Esophagus squamous epithelium (tissue), 5 donors: Measurements from ENCODE around the gene PRKCB. TPM values are rescaled to one million over a fixed set of nuclear protein-coding genes. Genes with fewer than 3 reads are reported as not detected.

Experiments
- DNase-seq: peaks from one replicate; lab custom pipeline; 2025; lab: John Stamatoyannopoulos, UW
- H3K27ac ChIP-seq, 4 donors: fragments of 200-600 bp; sonication (generic); one replicate each; pipeline ENCODE4 v1.5.1; 2016 to 2019; ENCODE audit warnings: mild to moderate bottlenecking in 1 of 4
- H3K27me3 ChIP-seq, 4 donors: fragments of 200-600 bp; sonication (generic); 1 replicate in 3 of 4; 2 replicates in 1 of 4; pipeline versions ENCODE4 v1.5.1 to v1.6.0; 2017 to 2021; ENCODE audit warnings: antibody characterized with exemption in 1 of 4
- H3K36me3 ChIP-seq, 3 donors: fragments of 200-600 bp; sonication (generic); one replicate each; pipeline ENCODE4 v1.5.1; 2016 to 2019
- H3K4me1 ChIP-seq, 3 donors: fragments of 200-600 bp; sonication (generic); one replicate each; pipeline ENCODE4 v1.5.1; 2017 to 2019
- H3K4me3 ChIP-seq, 4 donors: fragments of 200-600 bp; sonication (generic); 1 replicate in 3 of 4; 2 replicates in 1 of 4; pipeline ENCODE4 v1.5.1; 2016 to 2019; ENCODE audit warnings: mild to moderate bottlenecking in 2 of 4, moderate library complexity in 1 of 4
- H3K9me3 ChIP-seq, 3 donors: fragments of 200-600 bp; sonication (generic); one replicate each; pipeline ENCODE4 v1.5.1; 2016 to 2019
- POLR2A ChIP-seq, 4 donors: fragments of 450-650 bp; IDR thresholded peaks; one replicate each; pipeline ENCODE4 v1.6.1; 2017; ENCODE audit warnings: antibody characterized with exemption in 4 of 4, mild to moderate bottlenecking in 4 of 4, moderate library complexity in 3 of 4
- WGBS, 2 donors: methylation state at CpG; one replicate each; pipeline ENCODE4 v1.1.5; 2018; 5-methylcytosine and 5-hydroxymethylcytosine counted together
- intact Hi-C: fragments of 100-400 bp; cut with DNase I; formaldehyde crosslinking; loops from one replicate; pipeline ENCODE4 v1.15.0; 2022
- total RNA-seq, 4 donors: library from RNA; depleted of rRNA; stranded (reverse); fragments of >200 nt; gene quantifications; one replicate each; pipeline ENCODE4 v1.1.0, GENCODE V29; 2016
- TF ChIP-seq, protein P1 (sequence below), 6 experiments: fragments of 450-650 bp in 4 of 6; fragments of 200-600 bp in 2 of 6; sonication (generic) in 2 of 6; IDR thresholded peaks; one replicate each; pipeline ENCODE4 v1.5.1; 2016 to 2019; ENCODE audit warnings: antibody characterized with exemption in 6 of 6, mild to moderate bottlenecking in 4 of 6, moderate library complexity in 4 of 6
- donor health status: DM: yes; HTN: yes; CAD: no.

The PRKCB gene
- total RNA-seq, 4 donors from 2014 or later = 0.38 to 4.0 (median 1.7) TPM

DNA sequence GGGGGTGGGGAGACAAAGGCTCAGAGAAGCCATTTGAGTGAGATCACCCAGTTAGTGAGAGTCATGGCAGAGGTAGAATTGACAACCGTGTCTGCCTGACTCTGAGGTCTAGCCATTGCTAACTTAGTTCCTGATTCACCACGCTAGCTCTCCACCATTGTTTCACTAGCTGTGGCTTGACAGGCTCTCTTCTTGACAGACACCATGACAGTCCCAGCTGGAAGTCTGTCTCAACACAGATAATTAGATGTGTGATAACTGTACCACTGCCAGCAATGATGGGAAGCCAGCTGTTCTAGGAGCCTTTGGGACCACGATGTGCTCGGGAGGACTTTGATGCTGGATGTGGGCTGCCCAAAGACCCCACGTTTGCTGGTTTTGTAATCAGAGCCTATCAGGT is 249.9 kb downstream of the PRKCB start:
- DNase-seq = no peak
- no peak overlapping the region for H3K27ac ChIP-seq
- no peak overlapping the region for H3K4me3 ChIP-seq
- no peaks in the 10 kb centered on the region for H3K27me3 ChIP-seq
- TF ChIP-seq POLR2A (IDR thresholded peaks at IDR 0.05) = no peak
- TF ChIP-seq, protein P1, sequence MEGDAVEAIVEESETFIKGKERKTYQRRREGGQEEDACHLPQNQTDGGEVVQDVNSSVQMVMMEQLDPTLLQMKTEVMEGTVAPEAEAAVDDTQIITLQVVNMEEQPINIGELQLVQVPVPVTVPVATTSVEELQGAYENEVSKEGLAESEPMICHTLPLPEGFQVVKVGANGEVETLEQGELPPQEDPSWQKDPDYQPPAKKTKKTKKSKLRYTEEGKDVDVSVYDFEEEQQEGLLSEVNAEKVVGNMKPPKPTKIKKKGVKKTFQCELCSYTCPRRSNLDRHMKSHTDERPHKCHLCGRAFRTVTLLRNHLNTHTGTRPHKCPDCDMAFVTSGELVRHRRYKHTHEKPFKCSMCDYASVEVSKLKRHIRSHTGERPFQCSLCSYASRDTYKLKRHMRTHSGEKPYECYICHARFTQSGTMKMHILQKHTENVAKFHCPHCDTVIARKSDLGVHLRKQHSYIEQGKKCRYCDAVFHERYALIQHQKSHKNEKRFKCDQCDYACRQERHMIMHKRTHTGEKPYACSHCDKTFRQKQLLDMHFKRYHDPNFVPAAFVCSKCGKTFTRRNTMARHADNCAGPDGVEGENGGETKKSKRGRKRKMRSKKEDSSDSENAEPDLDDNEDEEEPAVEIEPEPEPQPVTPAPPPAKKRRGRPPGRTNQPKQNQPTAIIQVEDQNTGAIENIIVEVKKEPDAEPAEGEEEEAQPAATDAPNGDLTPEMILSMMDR (IDR thresholded peaks at IDR 0.05) = no peak
- H3K4me1 ChIP-seq = no peaks in the 10 kb centered on the region
- intact Hi-C loops = no loop called here
- peaks cover 0 to 3% (median 0%) of the 10 kb centered on the region in 3 donors for H3K9me3 ChIP-seq
- no peaks in the 10 kb centered on the region for H3K36me3 ChIP-seq
- WGBS, 2 donors = 46 to 57% methylated on average over 2 to 4 of the region's 5 CpGs

DNA sequence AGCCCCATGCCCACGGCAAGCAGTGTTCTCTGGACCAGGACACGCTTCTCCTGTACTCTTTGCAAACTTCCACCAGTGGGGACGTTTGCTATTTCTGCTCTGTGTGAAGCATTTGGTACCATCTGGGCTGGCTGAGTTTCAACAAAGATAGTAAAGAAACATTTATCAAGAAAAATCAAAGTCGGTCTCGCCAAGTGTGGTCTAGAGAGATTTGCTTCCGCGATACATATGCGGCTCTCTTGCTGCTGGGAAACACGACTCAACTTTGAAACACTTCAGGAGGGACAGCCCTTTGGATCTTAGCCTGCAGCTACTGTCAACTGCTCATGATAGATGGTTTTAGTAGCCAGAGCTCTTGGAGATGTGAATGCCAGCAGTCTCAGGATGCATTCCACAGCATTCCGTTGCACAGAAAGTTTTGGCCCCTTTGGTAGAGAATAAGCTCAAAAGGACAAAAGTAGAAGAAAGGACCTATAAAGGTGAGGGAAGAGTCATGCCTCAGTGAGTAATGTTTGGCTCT is 252.2 kb downstream of the PRKCB start:
- Histone ChIP-seq H3K27ac (no peak overlapping the region), H3K27me3 (no peaks in the 10 kb centered on the region), H3K4me1 (no peaks in the 10 kb centered on the region), H3K4me3 (no peak overlapping the region), H3K9me3 (peaks cover 0 to 12% (median 6%) of the 10 kb centered on the region in 3 donors), H3K36me3 (no peaks in the 10 kb centered on the region)
- intact Hi-C loops = no loop called here
- no peak for DNase-seq
- WGBS, 2 donors = 50 to 53% methylated on average over 10 of the region's 10 CpGs
- TF ChIP-seq, protein P1 (IDR thresholded peaks at IDR 0.05) = no peak
- no peak for TF ChIP-seq POLR2A (IDR thresholded peaks at IDR 0.05)

DNA sequence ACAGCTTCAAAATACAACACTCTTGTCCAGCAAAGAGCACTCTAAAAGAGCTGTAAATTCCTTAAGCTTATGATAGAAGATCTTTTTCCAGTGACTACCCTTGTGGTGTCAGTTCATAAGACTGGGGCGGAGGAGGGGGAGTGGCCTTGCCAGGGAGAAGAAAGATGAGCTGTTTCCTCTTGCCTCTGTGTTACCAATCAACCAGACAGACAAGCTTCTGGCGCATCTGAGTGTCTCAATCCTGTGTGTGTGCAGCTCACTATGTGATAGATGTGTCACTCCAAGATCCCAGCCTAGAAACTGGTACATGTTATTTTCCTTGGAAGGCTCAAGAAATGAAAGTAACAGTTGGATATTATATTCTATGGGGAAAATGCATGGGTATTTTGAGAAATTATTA is 253.0 kb downstream of the PRKCB start:
- intact Hi-C loops = no loop called here
- TF ChIP-seq, protein P1 (IDR thresholded peaks at IDR 0.05) = no peak
- TF ChIP-seq POLR2A (IDR thresholded peaks at IDR 0.05) = no peak
- 41 to 60% methylated on average over 2 of the region's 2 CpGs for WGBS, 2 donors
- no peaks in the 10 kb centered on the region for H3K27me3 ChIP-seq
- no peak overlapping the region for H3K27ac ChIP-seq
- peaks cover 0 to 12% (median 6%) of the 10 kb centered on the region in 3 donors for H3K9me3 ChIP-seq
- H3K4me3 ChIP-seq = no peak overlapping the region
- H3K4me1 ChIP-seq = no peaks in the 10 kb centered on the region
- no peak for DNase-seq
- no peaks in the 10 kb centered on the region for H3K36me3 ChIP-seq

DNA sequence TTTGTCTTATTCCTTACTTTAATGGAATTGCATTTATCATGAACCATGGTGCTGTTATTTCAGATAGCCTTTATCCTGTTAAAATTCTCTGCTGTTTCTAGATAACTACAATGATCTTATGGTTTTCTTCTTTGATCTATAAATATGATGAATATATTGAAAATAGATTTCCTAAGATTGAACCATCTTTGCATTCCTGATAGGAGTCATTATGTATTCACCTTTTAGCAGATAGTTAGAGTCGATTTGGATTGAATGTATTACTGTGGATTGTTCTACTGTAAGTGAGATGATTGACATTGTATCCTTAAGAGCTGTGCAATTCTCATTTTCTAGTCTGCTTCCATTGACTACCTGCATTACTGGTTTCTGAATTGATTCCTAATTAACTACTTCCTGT is 255.3 kb downstream of the PRKCB start:
- Histone ChIP-seq H3K4me3 (no peak overlapping the region), H3K27me3 (no peaks in the 10 kb centered on the region), H3K36me3 (no peaks in the 10 kb centered on the region), H3K4me1 (no peaks in the 10 kb centered on the region), H3K27ac (no peak overlapping the region), H3K9me3 (peaks cover 0 to 12% (median 6%) of the 10 kb centered on the region in 3 donors)
- intact Hi-C loops = no loop called here
- TF ChIP-seq, protein P1 (IDR thresholded peaks at IDR 0.05) = no peak
- 50 to 63% methylated on average over 1 of the region's 1 CpG for WGBS, 2 donors
- DNase-seq = no peak

DNA sequence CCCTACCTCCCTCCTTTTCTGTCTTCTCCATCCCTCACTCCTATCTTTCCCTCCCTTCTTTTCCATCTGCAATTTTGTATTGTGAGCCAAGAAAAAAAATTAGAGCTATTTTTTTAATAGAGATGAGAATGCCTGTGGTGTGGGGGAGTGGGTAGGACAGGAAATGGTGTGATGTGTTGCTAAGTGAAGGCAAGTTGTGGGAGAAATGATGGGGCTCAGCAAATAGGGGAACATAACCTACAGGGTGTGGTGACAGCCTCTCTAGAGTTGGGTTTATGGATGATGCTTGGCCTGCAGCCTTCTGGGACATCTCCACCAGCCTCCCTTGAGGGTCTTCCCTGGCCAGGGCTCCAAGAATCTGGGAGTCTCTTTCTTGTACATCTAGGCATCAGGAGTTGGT is 257.3 kb downstream of the PRKCB start:
- no peak overlapping the region for H3K27ac ChIP-seq
- H3K9me3 ChIP-seq = peaks cover 0 to 12% (median 6%) of the 10 kb centered on the region in 3 donors
- no peak for DNase-seq
- TF ChIP-seq POLR2A (IDR thresholded peaks at IDR 0.05) = no peak
- TF ChIP-seq, protein P1 (IDR thresholded peaks at IDR 0.05) = no peak
- intact Hi-C loops = no loop called here
- no peaks in the 10 kb centered on the region for H3K36me3 ChIP-seq
- H3K4me1 ChIP-seq = no peaks in the 10 kb centered on the region
- H3K4me3 ChIP-seq = no peak overlapping the region
- no peaks in the 10 kb centered on the region for H3K27me3 ChIP-seq
